HG03064 (cell line): Measurements from ENCODE around the gene SLC35B1.
A peak's percentile ranks its signal among the peaks of the same experiment; 100 is the strongest.

Experiments used
- ATAC-seq: cut with Tn5 transposase; IDR thresholded peaks from one replicate; pipeline ENCODE4 v1.9.1; 2021; ENCODE audit warnings: low read depth; ENCODE audit not compliant: unreplicated experiment

SLC35B1 gene

GRCh38 chr17:49705254-49705653 lies 2.5 kb downstream of the SLC35B1 start:
- no peak for ATAC-seq

- no peak for ATAC-seq
These were observed 4.0 kb downstream of the SLC35B1 start for GRCh38 chr17:49703557-49704277.

- ATAC-seq, result no peak
These were observed 6.8 kb downstream of the SLC35B1 start for GRCh38 chr17:49700960-49701359.

- no peak for ATAC-seq
These were observed 7.7 kb downstream of the SLC35B1 start for GRCh38 chr17:49699966-49700575.

GRCh38 chr17:49698005-49698404 lies 9.8 kb downstream of the SLC35B1 start:
- ATAC-seq, result no peak

- ATAC-seq, result no peak
These were observed 11.5 kb downstream of the SLC35B1 start for GRCh38 chr17:49696233-49696761.

- no peak for ATAC-seq
These were observed 12.0 kb downstream of the SLC35B1 start for GRCh38 chr17:49695698-49696232.

- ATAC-seq, result no peak
These were observed 12.7 kb downstream of the SLC35B1 start for GRCh38 chr17:49694847-49695697.

- ATAC-seq, result no peak
These were observed 15.0 kb downstream of the SLC35B1 start for GRCh38 chr17:49692751-49693150.

GRCh38 chr17:49691677-49692191 lies 16.0 kb downstream of the SLC35B1 start:
- no peak for ATAC-seq

GRCh38 chr17:49691086-49691676 lies 16.6 kb downstream of the SLC35B1 start:
- no peak for ATAC-seq

- ATAC-seq, result no peak
These were observed 17.5 kb downstream of the SLC35B1 start for GRCh38 chr17:49690256-49690655.

- no peak for ATAC-seq
These were observed 18.9 kb downstream of the SLC35B1 start for GRCh38 chr17:49688848-49689247.

- no peak for ATAC-seq
These were observed 19.8 kb downstream of the SLC35B1 start for GRCh38 chr17:49687878-49688491.

GRCh38 chr17:49681106-49681979 lies 26.4 kb downstream of the SLC35B1 start:
- ATAC-seq, result no peak

GRCh38 chr17:49680314-49680713 lies 27.4 kb downstream of the SLC35B1 start:
- no peak for ATAC-seq

GRCh38 chr17:49677933-49678847 lies 29.6 kb downstream of the SLC35B1 start, which contains the start of gene SPOP:
SPOP (minus strand) TSS chr17:49678097; CDS start chr17:49622810, 55,287 bp downstream.
- ATAC-seq, result peak; percentile 52
